Lower leg skin (tissue), 4 donors: ENCODE measurements around the gene SPARCL1. TPM values are rescaled to one million over a fixed set of nuclear protein-coding genes. Genes with fewer than 3 reads are reported as not detected.

ENCODE experiments used
- DNase-seq, 2 donors: peaks; one replicate each; pipeline ENCODE4 v3.0.0-alpha.2; 2019; ENCODE audit warnings: low spot score in 2 of 2
- H3K4me3 ChIP-seq: fragments of 200-600 bp; sonication (generic); 2 replicates; pipeline ENCODE4 v1.5.1; 2017; ENCODE audit warnings: mild to moderate bottlenecking, low read depth; ENCODE audit not compliant: poor library complexity, severe bottlenecking
- POLR2A ChIP-seq, 2 donors: fragments of 450-650 bp; IDR thresholded peaks; one replicate each; pipeline ENCODE4 v1.6.1; 2016 to 2017; ENCODE audit warnings: antibody characterized with exemption in 2 of 2, mild to moderate bottlenecking in 1 of 2, moderate library complexity in 1 of 2
- WGBS, 2 donors: methylation state at CpG; one replicate each; pipeline ENCODE4 v1.1.5; 2018; 5-methylcytosine and 5-hydroxymethylcytosine counted together
- intact Hi-C: fragments of 100-400 bp; cut with DNase I; formaldehyde crosslinking; loops from one replicate; pipeline ENCODE4 v1.15.0; 2023; ENCODE audit warnings: low total_unique reads
- total RNA-seq, 4 donors: library from RNA; depleted of rRNA; stranded (reverse); fragments of >200 nt; gene quantifications; one replicate each; pipeline ENCODE4 v1.1.0, GENCODE V29; 2016
- TF ChIP-seq, protein P1 (sequence below), 3 donors: fragments of 450-650 bp; IDR thresholded peaks; one replicate each; pipeline ENCODE4 v1.5.1; 2016; ENCODE audit warnings: antibody characterized with exemption in 3 of 3, mild to moderate bottlenecking in 3 of 3, moderate library complexity in 2 of 3

The SPARCL1 gene
- total RNA-seq, 4 donors from 2014 or later: 66.2 to 259 (median 117) TPM

DNA sequence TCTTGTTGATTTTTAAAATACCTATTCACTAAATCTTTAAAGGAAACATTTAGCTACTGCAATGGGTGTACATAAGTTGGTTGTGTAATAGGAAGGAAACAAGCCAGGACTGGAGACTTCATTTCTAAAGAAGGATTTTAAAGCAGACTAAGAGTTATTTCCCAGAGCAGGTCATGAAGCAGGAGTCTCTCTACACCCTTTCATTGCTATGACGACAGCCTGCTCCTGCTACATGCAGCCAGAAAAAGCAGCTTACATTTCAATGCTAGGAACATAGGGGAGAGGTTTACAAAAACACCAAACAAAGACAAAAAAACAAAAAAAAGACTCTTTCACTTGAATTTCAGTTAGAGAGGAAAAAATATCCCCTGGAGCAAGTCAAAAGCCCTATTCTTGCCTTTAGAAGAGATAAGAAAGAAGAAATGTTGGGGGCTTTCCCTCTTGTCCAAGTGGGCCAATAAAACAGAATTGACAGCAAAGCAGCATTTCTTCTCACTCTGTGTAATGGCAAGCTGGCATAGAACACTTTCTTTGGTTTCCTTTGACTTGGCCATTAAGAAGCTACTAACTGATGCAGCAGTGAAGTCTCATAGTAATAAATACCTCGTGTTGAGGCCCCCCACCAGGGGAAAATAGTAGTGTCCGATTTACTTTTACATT, 3.4 kb downstream of the SPARCL1 start:
- H3K4me3 ChIP-seq: no peak overlapping the region
- 43 to 51% methylated on average over 3 of the region's 3 CpGs for WGBS, 2 donors
- intact Hi-C loops: no loop called here
- DNase-seq: no peak
- TF ChIP-seq, protein P1, sequence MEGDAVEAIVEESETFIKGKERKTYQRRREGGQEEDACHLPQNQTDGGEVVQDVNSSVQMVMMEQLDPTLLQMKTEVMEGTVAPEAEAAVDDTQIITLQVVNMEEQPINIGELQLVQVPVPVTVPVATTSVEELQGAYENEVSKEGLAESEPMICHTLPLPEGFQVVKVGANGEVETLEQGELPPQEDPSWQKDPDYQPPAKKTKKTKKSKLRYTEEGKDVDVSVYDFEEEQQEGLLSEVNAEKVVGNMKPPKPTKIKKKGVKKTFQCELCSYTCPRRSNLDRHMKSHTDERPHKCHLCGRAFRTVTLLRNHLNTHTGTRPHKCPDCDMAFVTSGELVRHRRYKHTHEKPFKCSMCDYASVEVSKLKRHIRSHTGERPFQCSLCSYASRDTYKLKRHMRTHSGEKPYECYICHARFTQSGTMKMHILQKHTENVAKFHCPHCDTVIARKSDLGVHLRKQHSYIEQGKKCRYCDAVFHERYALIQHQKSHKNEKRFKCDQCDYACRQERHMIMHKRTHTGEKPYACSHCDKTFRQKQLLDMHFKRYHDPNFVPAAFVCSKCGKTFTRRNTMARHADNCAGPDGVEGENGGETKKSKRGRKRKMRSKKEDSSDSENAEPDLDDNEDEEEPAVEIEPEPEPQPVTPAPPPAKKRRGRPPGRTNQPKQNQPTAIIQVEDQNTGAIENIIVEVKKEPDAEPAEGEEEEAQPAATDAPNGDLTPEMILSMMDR (IDR thresholded peaks at IDR 0.05): no peak
- no peak for TF ChIP-seq POLR2A (IDR thresholded peaks at IDR 0.05)

DNA sequence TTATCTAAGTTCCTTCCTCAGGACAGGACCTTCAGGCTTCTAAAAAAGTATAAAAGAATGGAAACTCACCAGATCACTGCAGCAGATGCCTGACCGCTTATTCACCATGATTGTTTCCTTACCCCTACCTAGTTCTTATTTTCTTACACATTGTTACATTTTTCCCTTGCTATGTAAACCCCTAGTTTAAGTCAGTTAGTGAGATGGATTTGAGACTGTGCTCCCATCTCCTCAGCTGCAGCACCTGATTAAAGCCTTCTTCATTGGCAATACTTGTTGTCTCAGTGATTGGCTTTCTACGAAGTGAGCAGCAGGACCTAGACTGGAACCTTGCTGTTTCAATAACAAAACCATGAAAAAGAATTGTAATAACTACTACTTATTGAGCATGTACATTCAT, 4.7 kb downstream of the SPARCL1 start:
- TF ChIP-seq POLR2A (IDR thresholded peaks at IDR 0.05): no peak
- TF ChIP-seq, protein P1 (IDR thresholded peaks at IDR 0.05): no peak
- WGBS, 2 donors: 45 to 99% methylated on average over 2 of the region's 2 CpGs
- H3K4me3 ChIP-seq: no peak overlapping the region
- DNase-seq: no peak
- intact Hi-C loops: no loop called here

DNA sequence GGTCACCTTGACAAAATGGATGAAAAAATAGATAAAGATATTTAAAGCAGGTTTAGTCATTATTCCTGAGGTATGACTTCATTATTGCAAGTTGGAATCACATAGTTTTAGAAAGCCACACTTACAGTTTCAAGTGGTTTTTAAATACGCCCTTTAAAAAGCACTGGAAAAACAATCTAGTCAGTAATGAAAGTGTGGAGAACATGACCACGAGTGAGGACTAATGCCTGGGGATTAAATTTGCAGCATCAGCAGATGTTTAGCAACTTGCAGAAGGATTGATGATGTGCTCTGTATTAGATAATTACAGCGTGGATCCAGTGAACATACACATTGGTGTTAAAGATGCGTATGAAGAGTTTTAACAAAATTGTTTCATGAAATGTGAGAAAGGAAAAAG, 5.9 kb downstream of the SPARCL1 start:
- 62 to 73% methylated on average over 4 of the region's 4 CpGs for WGBS, 2 donors
- TF ChIP-seq, protein P1 (IDR thresholded peaks at IDR 0.05): no peak
- no peak for TF ChIP-seq POLR2A (IDR thresholded peaks at IDR 0.05)
- DNase-seq: no peak

DNA sequence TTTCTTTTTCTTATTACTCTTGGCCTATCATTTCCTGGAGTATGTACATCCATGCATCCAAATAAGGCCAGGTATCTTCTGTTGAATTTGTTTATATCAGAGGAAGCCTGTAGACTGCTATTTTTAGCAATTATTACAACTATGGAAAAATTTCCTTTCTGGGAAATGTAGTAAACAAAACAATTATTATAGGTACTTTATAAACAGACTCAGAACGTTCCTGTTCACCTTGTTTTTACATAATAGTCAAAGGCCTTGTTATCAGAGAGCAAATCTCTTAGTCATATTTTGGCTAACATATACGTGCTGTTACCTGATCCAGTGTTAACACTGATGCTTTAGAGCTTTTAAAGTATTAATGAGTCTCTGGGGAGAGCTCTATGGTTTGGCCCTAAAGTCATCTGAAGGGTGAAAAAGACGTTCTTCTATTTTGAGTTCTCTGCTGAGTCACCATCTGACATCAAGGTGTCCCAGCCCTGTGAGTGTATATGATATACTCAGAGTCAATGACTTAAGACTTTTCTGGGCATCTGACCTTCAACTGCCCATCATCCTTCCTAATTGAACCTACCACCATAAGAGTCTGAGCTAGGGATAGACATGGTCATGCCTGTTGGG, 7.3 kb downstream of the SPARCL1 start:
- no peak overlapping the region for H3K4me3 ChIP-seq

More for the DNA sequence above, 5.9 kb downstream of the SPARCL1 start:
- intact Hi-C loops: no loop called here
- H3K4me3 ChIP-seq: no peak overlapping the region

DNA sequence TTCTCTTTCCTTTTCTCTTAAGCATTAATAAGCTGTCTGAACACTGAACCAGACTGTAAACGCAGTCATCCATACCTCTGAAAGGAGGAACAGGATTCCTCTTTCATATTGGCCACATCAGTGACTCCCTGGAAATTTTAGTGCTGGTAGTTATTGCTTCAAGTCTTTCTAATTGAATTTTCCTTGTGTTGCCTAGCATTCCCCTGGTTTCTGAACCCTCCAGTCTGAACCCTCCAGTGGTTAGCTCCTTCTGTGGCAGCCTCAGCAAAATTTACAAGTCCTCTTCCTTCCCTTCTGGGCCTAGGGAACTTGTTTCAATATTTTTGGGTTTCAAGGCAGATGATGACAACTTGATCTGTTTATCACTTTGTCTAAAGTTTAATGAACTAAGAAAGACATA, 7.9 kb downstream of the SPARCL1 start:
- no peak overlapping the region for H3K4me3 ChIP-seq
- WGBS, 2 donors: 63 to 69% methylated on average over 1 of the region's 1 CpG
- intact Hi-C loops: no loop called here
- no peak for DNase-seq
- TF ChIP-seq POLR2A (IDR thresholded peaks at IDR 0.05): no peak
- TF ChIP-seq, protein P1 (IDR thresholded peaks at IDR 0.05): no peak

More for the DNA sequence above, 7.3 kb downstream of the SPARCL1 start:
- DNase-seq: no peak
- intact Hi-C loops: no loop called here
- TF ChIP-seq, protein P1 (IDR thresholded peaks at IDR 0.05): no peak
- TF ChIP-seq POLR2A (IDR thresholded peaks at IDR 0.05): no peak
- 33 to 38% methylated on average over 3 of the region's 3 CpGs for WGBS, 2 donors
